Stimulated activated naive CD8-positive, alpha-beta T cell treated with anti-CD3 and anti-CD28 coated beads, Interleukin-15, Interleukin-2, amounts not matched to agents 100 U/mL and 50 U/mL, for 24 hours (primary cell): ENCODE results near the gene MTOR.
"Not testable (repeated sequence)": the region's sequence is repeated elsewhere in the genome, so short reads cannot be mapped to it uniquely, and the experiment has no call there.

Experiments
- ATAC-seq: fragments of 150-1000 bp; cut with Tn5 transposase; one replicate; pipeline ENCODE4 v1.10.0; 2021
- DNase-seq: peaks from one replicate; pipeline ENCODE4 v3.0.0; 2021

MTOR gene

GRCh38 chr1:11262171-11263049 is at the start of gene MTOR:
MTOR (minus strand) TSS chr1:11262551; CDS start chr1:11259409, 3,142 bp downstream.
- peak; percentile 99 for ATAC-seq

DNA sequence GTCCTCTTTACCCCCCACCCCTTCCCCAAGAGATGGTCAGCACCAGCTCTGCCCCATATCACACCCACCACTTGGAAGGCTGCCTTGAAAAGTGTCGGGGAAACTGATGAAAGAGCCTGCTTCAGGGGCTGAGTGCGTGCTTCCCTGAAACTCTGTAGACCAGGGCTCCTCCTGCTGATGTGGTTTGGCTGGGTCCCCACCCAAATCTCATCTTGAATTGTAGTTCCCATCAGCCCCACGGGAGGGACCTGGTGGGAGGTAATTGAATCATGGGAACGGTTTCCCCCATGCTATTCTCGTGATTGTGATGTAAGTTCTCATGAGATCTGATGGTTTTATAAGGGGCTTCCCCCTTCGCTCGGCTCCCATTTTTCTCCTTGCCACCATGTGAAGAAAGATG is 47.0 kb upstream of the MTOR start:
- DNase-seq (no peak), ATAC-seq (no peak)

More at GRCh38 chr1:11262171-11263049, at the start of gene MTOR:
- DNase-seq: peak; percentile 94

DNA sequence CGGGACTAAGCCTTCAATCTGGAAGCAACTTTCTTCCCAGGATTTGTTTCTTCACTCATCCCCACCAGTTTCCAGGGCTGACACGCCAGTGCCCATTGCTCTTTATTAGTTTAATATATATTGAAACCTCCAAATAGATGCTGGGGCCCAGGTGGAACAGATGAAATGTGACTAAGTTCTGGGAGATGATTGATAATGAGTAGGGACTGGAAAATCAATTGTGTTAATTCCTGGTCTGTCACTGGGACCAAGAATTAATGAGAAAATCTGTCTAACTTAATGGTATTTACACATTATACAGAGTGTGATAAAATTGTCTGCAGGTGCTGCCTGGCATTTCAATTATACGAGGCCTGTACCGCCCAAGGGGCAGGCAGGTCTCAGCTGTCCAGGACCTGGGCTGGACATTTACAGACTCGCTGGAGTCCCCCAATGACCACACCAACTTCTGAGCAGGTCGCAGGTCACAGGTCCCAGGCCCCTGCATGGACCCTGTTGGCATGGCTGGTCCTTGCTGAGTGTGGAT is 46.4 kb upstream of the MTOR start:
- DNase-seq: no peak
- ATAC-seq: no peak

DNA sequence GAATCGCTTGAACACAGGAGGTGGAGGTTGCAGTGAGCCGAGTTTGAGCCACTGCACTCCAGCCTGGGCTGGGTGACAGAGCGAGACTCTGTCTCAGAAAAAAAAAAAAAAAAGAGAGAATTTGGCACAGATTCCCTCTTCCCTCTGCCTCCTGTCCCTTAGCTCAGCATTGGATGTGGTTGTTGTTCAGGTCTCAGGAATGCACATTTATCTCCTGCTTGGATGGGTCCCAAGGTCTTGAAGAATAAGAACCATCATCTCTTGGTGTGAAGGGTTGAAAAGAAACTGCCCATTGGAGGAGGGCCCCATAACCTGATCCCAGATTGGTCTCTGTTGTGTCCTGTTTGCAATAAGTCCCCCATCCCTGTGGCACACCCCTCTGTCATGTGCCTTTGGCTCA is 45.5 kb upstream of the MTOR start:
- ATAC-seq (no peak), DNase-seq (no peak)

- not testable (repeated sequence) for DNase-seq, ATAC-seq
Observed at GRCh38 chr1:11305516-11305915, 43.2 kb upstream of the MTOR start.

- DNase-seq (no peak), ATAC-seq (no peak)
Observed at GRCh38 chr1:11302366-11302765, 40.0 kb upstream of the MTOR start.

DNA sequence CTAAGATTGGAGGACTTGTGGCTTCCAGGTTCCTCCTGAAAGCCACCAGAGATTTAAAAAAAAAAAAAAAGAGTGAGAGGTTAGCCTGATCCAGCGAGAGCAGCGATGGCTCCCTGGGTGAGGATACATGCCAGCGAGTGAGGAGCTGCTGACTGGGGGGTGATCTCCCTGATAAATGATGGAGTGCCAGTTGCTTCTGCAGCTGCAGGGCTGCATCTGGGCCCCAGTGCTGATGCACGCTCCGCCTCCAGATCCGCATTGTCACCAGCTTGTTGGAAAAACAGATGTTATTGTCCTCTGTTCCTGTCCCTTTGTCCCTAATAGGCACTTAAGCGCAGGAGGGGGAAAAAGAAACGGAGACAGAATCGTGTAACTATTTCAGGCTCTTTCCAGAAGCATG is 39.2 kb upstream of the MTOR start:
- no peak for ATAC-seq
- DNase-seq: no peak

DNA sequence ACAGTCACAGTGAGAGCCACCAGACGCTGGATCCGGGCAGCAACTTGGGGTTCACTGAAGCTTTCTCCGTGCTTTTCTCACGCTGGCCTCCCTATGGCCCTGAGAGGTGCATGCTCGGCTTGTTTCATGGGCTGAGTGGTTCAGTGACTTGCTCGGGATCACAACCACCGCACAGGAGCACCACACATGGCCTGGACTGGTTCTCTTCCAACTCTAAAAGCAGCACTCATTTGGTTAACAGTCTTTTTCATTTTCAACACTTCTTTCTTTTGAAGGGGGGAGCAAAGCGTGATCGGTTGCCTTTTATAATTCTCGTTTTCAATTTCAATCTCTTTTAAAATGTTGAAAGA is 36.8 kb upstream of the MTOR start:
- ATAC-seq (no peak), DNase-seq (no peak)

DNA sequence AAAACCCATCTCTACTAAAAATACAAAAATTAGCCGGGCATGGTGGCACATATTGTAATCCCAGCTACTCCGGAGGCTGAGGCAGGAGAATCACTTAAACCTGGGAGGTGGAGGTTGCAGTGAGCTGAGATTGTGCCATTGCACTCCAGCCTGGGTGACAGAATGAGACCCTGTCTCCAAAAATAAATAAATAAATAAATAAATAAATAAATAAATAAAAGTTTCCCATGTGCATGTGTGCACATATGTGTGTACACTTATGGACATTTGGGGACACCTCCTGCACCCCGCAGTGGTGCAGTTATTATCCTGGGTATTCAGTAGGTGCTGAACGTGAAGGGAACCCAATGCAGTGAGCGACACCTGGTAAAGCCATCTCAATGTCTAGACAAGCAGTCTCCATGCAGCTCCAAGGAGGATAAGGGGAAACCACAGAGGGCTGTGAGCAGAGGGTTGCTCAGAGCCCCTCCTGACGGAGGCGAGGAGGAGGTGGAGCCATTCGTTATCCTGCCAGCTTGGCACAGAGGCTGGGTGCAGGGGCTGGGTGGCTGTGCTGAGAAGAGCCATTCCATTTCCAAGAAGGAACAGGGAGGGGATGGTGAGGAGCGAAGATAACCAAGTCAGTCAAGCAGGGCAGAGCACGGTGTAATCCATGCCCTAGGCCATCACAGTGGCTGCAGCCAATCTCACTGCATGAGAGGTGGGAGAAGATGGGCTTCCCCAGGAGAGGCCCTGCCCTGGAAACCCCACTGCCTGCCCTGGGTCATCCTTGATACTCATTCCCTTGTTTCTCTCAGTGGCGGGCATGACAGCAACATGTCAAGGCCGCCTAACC is 36.3 kb upstream of the MTOR start:
- DNase-seq (no peak), ATAC-seq (no peak)

- not testable (repeated sequence) for ATAC-seq, DNase-seq
Observed at GRCh38 chr1:11297774-11298173, 35.4 kb upstream of the MTOR start.

DNA sequence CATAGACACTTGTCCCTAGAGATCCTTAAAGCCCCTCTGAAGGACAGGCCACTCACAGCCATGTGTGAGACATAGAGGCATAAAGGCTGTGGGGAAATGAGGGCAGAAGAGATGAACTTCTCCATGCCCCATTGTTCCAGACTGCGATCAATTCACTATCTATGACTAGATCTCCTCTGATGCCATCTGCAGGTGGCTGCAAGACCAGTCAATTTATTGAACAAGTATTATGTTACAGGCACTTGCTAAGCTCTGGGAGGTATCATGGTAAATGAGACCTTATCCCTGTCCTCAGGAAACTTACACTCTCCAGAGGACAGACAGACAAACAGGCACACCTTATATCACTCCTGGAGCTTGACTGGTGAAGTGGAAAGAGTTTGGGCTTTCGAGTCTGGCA is 33.6 kb upstream of the MTOR start:
- no peak for ATAC-seq

DNA sequence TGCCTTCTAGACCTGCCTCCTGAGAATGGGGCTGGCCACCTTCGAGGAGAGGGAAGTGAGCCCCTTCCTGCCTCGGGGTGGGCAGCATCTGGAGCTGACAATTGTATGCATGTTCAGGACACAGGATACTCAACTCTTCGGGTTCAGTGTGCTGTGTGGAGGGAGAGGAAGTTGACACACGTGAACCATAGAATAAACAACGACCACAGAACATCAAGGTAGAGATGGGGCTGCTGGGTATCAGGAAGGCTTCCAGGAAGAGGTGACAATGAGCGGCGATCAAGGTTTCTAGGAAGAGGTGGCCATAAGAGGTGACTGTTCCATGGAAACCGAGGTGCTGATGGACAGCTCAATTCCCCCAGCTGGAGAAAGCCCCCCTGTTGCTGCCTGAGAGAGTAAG is 32.6 kb upstream of the MTOR start:
- ATAC-seq (no peak), DNase-seq (no peak)

More for the DNA sequence above, 33.6 kb upstream of the MTOR start:
- no peak for DNase-seq

DNA sequence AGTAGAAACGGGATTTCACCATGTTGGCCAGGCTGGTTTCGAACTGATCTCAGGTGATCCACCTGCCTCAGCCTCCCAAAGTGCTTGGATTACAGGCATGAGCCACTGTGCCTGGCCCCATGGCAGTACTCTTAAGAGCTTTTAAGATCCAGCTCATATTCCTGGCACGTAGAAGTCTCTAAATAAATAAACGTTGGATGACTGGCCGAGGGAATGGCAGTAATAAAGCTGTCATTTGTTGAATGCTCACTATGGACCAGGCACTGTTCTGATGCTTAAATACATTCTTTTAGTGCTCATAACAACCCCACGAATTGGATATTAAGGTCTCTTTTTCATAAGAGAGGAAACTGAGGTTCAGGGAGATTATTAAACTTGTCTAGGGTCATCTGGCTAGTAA is 31.5 kb upstream of the MTOR start:
- DNase-seq (no peak), ATAC-seq (no peak)

DNA sequence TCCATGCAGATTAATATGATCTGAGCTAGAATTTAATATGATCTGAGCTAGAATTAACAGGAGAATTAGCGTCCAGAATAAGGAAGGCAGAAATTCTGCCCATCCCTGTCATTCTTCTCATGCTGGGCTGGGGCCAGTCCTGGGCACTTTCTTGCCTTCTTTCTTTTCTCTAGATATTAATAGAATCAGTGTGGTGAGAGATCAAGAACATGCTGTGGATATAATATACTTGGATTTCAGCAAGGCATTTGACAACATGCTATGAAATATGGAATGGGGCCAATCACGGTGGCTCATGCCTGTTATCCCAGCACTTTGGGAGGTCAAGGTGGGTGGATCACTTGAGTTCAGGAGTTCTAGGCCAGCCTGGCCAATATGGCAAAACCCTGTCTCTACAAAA is 28.7 kb upstream of the MTOR start:
- ATAC-seq (no peak), DNase-seq (no peak)

- ATAC-seq (no peak), DNase-seq (no peak)
Observed at GRCh38 chr1:11289064-11289463, 26.7 kb upstream of the MTOR start.

GRCh38 chr1:11286735-11287410 is 24.5 kb upstream of the MTOR start:
- DNase-seq (no peak), ATAC-seq (no peak)

- no peak for ATAC-seq
- DNase-seq: no peak
Observed at GRCh38 chr1:11285883-11286734, 23.8 kb upstream of the MTOR start.

DNA sequence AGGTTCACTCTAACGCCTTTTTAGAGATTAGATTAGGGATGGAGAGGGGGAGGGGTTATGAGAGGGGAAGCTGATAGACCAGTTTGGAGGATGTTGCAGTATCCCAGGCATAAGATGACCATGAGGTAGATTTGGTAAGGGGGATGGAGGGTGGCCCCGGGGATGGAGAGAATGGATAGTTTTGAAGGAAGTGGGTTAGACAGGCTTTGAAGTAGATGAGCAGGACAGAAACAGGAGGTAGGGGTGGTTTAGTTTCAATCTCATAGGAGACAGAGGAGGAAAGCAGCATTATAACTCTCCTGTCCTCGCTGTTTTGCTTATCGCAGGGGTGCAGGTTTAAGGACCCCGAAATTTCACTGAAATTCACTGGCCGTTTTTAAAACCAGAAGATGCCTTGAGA is 22.4 kb upstream of the MTOR start:
- DNase-seq (no peak), ATAC-seq (no peak)

DNA sequence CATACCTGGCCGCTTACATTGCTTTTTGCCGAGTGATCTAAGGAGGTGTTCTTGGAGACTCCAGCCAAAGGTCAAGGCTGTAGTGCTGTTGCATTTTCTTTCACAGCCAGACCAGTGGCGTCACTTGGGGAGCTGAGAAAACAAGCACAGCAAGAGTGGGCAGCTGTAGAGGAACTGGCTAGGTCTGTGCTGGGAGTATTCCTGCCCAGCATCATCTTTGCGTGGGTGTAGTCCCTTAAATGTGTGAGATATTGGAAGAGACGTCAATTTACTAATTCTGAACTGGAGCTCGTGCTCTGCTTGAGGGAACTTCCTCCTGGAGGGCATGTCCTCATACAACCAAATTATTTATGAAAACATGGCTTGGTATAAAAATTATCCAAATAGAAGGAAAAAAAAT is 20.8 kb upstream of the MTOR start:
- DNase-seq: no peak

DNA sequence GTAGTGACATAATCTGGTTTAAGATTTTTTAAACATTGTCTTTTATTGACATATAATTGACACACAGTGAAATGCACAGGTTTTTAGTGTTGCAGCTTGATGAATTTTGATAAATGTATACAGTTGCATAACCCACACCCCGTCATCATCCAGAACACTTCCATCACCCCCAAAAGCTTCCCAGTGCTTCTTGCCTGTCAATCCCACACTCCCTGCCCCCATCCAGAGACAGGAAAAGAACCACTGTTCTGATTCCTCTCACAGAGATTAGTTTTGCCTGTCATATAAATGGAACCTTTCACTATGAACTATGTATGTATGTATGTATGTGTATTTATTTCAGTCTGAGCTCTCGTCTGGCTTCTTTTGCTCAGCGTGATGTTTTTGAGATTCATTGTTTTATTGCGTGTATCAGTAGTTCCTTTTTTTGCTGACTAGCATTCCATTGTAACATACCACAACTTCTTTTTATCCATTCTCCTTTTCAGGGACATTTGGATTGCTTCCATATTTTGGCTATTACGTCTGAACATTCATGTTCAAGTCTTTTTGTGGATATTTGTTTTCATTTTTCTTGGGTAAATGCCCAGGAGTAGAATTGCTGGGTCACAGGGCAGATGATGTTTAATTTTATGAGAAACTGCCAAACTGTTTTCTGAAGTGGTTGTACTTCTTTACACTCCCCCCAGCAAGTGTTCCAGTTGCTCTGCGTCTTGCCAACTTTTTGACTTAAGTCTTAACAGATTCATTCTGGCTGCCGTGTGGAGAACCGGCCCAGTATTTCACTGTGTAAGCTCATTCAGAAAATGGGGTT is 19.4 kb upstream of the MTOR start:
- ATAC-seq (no peak), DNase-seq (no peak)

More for the DNA sequence above, 20.8 kb upstream of the MTOR start:
- no peak for ATAC-seq
